T-helper 9 cell (primary cell): Measurements from ENCODE around the gene POU2AF1.

Experiments
- DNase-seq: peaks from one replicate; pipeline ENCODE4 v3.0.0-alpha.2; 2020

Gene POU2AF1

GRCh38 chr11:111384494-111384893, 5.4 kb upstream of the POU2AF1 start:
- no peak for DNase-seq

GRCh38 chr11:111382451-111382850, 3.4 kb upstream of the POU2AF1 start:
- no peak for DNase-seq

GRCh38 chr11:111379602-111380136, 594 bp upstream of the POU2AF1 start:
- no peak for DNase-seq

- no peak for DNase-seq
Observed at GRCh38 chr11:111378185-111378860, 752 bp downstream of the POU2AF1 start.

GRCh38 chr11:111376181-111376871, 2.7 kb downstream of the POU2AF1 start:
- DNase-seq = no peak

- no peak for DNase-seq
Observed at GRCh38 chr11:111373590-111373989, 5.5 kb downstream of the POU2AF1 start.

- DNase-seq = no peak
Observed at GRCh38 chr11:111372538-111372937, 6.5 kb downstream of the POU2AF1 start.

GRCh38 chr11:111370902-111371578, 8.0 kb downstream of the POU2AF1 start:
- DNase-seq = no peak

- DNase-seq = no peak
Observed at GRCh38 chr11:111370270-111370901, 8.7 kb downstream of the POU2AF1 start.

- DNase-seq = no peak
Observed at GRCh38 chr11:111368285-111368560, 10.9 kb downstream of the POU2AF1 start.

- DNase-seq = no peak
Observed at GRCh38 chr11:111367411-111368284, 11.4 kb downstream of the POU2AF1 start.

- no peak for DNase-seq
Observed at GRCh38 chr11:111366560-111367410, 12.3 kb downstream of the POU2AF1 start.

- DNase-seq = no peak
Observed at GRCh38 chr11:111365722-111366559, 13.1 kb downstream of the POU2AF1 start.

- DNase-seq = no peak
Observed at GRCh38 chr11:111364503-111364902, 14.6 kb downstream of the POU2AF1 start.

GRCh38 chr11:111363985-111364384, 15.1 kb downstream of the POU2AF1 start:
- DNase-seq = no peak

GRCh38 chr11:111362887-111363411, 16.1 kb downstream of the POU2AF1 start:
- no peak for DNase-seq

GRCh38 chr11:111361874-111362273, 17.2 kb downstream of the POU2AF1 start:
- DNase-seq = no peak

- DNase-seq = no peak
Observed at GRCh38 chr11:111361052-111361801, 17.8 kb downstream of the POU2AF1 start.
